DMS79 treated with DMSO at 0.1 percent for 48 hours (cell line): ENCODE results near the gene SNCB.

ENCODE experiments used
- DNase-seq: peaks from one replicate; lab custom pipeline; 2025; lab: John Stamatoyannopoulos, UW

SNCB gene

GRCh38 chr5:176644294-176644693, 14.0 kb upstream of the SNCB start:
- no peak for DNase-seq

- DNase-seq: no peak
Observed at GRCh38 chr5:176643491-176644219, 13.3 kb upstream of the SNCB start.

- no peak for DNase-seq
Observed at GRCh38 chr5:176642675-176643490, 12.5 kb upstream of the SNCB start.

- no peak for DNase-seq
Observed at GRCh38 chr5:176640616-176641015, 10.3 kb upstream of the SNCB start.

GRCh38 chr5:176639981-176640380, 9.6 kb upstream of the SNCB start:
- DNase-seq: no peak

- no peak for DNase-seq
Observed at GRCh38 chr5:176639208-176639607, 8.9 kb upstream of the SNCB start.

GRCh38 chr5:176638437-176638836, 8.1 kb upstream of the SNCB start:
- DNase-seq: no peak

GRCh38 chr5:176637556-176637955, 7.2 kb upstream of the SNCB start:
- DNase-seq: no peak

GRCh38 chr5:176636426-176636825, 6.1 kb upstream of the SNCB start:
- DNase-seq: no peak

- no peak for DNase-seq
Observed at GRCh38 chr5:176633598-176633997, 3.3 kb upstream of the SNCB start.

- no peak for DNase-seq
Observed at GRCh38 chr5:176632745-176633144, 2.4 kb upstream of the SNCB start.

- DNase-seq: no peak
Observed at GRCh38 chr5:176631383-176632200, 1.3 kb upstream of the SNCB start.

- DNase-seq: no peak
Observed at GRCh38 chr5:176630681-176631222, 418 bp upstream of the SNCB start.

- DNase-seq: no peak
Observed at GRCh38 chr5:176629317-176629852, 949 bp downstream of the SNCB start.

GRCh38 chr5:176628406-176629228, 1.7 kb downstream of the SNCB start:
- DNase-seq: no peak

GRCh38 chr5:176627582-176627981, 2.8 kb downstream of the SNCB start:
- DNase-seq: no peak

- DNase-seq: no peak
Observed at GRCh38 chr5:176626876-176627236, 3.5 kb downstream of the SNCB start.

GRCh38 chr5:176625966-176626875, 4.1 kb downstream of the SNCB start:
- DNase-seq: no peak

- DNase-seq: no peak
Observed at GRCh38 chr5:176625512-176625911, 4.8 kb downstream of the SNCB start.

GRCh38 chr5:176624938-176625337, 5.4 kb downstream of the SNCB start:
- no peak for DNase-seq
